ENCODE measurements around the gene LRRC26.
"Not testable (repeated sequence)": the region's sequence is repeated elsewhere in the genome, so short reads cannot be mapped to it uniquely, and the experiment has no call there.

LRRC26 gene

GRCh38 chr9:137136261-137136880, 33.5 kb downstream of the LRRC26 start:
- DNase-seq, result no peak

DNA sequence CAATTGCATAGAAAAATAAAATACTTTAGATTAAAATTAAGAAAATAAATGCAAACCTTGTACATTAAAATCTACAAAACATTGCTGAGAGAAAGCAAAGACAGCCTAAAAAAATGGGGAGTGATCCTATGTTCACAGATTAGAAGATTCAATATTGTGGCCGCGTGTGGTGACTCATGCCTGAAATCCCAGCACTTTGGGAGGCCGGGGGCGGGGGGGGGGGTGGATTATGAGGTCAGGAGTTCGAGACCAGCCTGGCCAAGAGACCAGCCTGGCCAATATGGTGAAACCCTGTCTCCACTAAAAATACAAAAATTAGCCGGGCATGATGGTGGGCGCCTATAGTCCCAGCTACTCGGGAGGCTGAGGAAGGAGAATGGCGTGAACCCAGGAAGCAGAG, 34.7 kb downstream of the LRRC26 start:
- DNase-seq, result not testable (repeated sequence)

DNA sequence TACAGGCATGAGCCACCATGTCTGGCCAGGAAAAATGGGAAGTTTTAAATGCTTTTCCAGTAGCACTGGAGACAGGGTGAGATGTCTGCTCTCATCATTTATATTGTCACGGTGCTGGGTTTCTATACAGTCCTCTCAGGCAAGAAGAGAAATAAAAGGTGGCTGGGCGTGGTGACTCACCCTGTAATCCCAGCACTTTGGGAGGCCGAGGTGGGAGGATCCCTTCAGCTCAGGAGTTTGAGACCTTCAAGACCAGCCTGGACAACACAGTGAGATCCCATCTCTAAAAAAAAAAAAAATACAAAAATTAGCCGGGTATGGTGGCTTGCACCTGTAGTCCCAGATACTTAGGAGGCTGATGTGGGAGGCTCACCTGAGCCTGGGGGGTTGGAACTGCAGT, 35.7 kb downstream of the LRRC26 start:
- no peak for DNase-seq

DNA sequence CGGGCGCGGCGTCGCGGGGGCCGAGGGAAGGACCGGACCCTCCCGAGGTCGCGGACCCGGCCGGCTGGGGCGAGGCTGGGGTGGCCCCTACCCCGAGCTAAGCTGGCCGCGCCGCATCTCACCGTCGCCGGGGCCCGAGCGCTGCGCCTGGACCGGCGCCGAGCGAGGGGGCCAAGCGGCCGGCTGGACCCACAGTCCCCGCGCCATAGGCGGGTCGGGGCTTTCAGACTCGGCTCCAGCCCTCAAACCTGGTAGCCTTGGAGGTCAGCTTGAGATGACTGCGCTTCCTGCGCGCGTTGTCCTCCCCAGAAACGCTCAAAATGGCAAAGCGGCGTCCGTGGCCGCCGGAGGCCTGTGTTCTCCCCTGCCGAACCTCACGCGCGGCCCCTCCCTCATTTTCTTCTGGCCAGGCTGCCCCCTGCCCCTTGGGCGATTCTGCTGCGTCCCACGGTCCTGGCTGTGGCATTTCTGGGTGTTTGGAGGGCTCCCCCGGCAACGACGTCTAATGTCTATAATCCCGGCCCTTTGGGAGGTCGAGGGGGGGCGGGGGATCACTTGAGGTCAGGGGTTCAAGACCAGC, 39.6 kb downstream of the LRRC26 start:
- DNase-seq, result no peak

GRCh38 chr9:137129456-137130175, 40.2 kb downstream of the LRRC26 start:
- DNase-seq, result peak; percentile 94

GRCh38 chr9:137128862-137129455, 40.9 kb downstream of the LRRC26 start:
- DNase-seq, result no peak

GRCh38 chr9:137128158-137128861, 41.5 kb downstream of the LRRC26 start:
- no peak for DNase-seq

DNA sequence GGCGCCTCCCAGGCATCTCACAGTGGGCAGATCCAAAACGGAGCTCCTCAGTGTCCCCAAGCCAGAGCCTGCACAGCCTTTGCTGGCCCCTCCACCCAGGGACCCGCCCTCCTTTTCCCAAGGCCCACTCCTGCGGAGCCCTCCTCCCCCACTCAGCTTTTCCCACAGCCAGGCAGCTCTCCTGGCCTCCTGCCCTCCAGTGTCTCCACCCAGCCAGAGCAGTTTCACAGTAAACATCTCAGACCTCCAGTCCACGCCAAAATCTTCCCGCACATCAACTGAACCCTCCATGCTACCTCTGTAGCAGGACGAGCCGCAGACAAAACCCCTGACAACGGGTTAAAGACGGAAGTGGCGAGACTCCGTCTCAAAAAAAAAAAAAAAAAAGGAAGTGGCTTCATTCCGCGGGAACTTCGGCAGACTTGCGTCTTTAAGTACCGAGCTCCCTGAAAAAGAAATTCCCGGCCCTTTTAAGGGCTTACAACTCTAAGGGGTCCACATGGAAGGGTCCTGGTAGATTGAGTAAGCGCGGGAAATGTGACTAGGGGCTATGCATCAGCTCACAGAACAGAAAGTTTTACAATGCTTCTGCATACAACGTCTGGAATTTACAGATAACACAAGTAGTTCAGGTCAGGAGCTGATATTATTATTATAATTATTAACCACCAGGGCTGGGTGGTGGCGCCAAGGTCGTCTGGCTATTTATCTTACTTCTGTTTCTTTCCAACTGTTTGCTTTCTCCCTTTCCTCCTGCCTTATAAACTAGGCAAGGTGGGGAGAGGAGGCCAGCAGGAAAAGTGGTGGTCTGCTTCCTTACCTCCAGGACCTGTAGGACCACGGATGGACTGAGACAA, 42.3 kb downstream of the LRRC26 start:
- DNase-seq, result no peak

GRCh38 chr9:137126786-137127185, 43.1 kb downstream of the LRRC26 start:
- no peak for DNase-seq

GRCh38 chr9:137123952-137124462, 45.8 kb downstream of the LRRC26 start:
- DNase-seq, result not testable (repeated sequence)

- DNase-seq, result no peak
Observed at GRCh38 chr9:137123468-137123837, 46.4 kb downstream of the LRRC26 start.

DNA sequence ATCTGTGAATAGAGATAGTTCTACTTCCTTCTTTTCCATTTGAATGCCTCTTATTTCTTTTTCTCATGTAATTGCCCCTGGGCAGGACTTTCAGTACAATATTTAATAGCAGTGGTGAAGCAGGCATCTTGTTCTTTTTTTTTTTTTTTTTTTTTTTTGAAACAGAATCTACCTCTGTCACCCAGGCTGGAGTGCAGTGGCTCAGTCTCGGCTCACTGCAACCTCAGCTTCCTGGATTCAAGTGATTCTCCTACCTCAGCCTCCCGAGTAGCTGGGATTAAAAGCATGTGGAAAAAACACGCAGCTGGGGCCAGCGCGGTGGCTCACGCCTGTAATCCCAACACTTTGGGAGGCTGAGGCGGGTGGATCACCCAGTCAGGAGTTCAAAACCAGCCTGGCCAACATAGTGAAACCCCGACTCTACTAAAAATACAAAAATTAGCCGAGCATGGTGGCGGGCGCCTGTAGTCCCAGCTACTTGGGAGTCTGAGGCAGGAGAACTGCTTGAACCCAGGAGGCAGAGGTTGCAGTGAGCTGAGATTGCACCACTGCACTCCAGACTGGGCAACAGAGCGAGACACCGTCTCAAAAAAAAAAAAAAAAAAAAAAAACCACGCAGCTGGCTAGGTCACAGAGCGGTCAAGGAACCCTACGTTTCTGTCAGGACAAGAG, 46.9 kb downstream of the LRRC26 start:
- DNase-seq, result not testable (repeated sequence)

DNA sequence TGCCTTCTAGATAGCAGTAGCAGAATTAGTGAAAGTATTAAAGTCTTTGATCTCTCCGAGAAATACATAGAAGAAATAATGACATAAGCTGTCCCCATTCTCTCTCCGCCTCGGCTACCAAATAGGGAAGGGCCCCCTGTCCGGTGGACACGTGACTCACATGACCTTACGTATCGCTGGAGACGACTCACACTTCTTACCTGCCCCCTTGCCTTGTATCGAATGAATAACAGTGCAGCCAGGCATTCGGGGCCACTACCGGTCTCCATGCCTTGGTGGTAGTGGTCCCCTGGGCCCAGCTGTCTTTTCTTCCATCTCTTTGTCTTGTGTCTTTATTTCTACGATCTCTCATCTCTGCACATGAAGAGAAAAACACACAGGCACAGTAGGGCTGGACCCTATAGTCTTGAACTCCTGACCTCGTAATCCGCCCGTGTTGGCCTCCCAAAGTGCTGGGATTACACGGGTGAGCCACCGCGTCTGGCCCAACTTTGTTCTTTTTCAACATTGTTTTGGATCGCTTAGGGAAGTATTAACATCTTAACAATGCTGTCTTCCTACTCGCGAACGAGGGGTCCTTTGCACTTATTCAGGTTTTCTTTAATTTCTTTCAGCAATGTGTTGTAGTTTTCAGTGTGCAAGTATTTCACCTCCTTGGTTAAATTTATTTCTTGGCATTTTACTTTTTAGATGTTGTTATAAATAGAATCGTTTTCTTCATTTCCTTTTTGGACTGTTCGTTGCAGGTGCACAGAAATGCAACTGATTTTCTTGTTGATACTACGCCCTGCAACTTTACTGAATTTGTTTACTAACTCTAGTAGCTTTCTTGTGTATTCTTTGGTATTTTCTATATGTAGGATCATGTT, 47.7 kb downstream of the LRRC26 start:
- DNase-seq, result not testable (repeated sequence)

Measured in right kidney (tissue), 1 donor.